Kidney glomerular epithelial cell (primary cell): ENCODE results near the gene CDK6.

Experiments
- DNase-seq: peaks from one replicate; lab custom pipeline; 2025; lab: John Stamatoyannopoulos, UW

Gene CDK6

GRCh38 chr7:92680442-92680841 lies 155.9 kb downstream of the CDK6 start:
- DNase-seq: no peak

DNA sequence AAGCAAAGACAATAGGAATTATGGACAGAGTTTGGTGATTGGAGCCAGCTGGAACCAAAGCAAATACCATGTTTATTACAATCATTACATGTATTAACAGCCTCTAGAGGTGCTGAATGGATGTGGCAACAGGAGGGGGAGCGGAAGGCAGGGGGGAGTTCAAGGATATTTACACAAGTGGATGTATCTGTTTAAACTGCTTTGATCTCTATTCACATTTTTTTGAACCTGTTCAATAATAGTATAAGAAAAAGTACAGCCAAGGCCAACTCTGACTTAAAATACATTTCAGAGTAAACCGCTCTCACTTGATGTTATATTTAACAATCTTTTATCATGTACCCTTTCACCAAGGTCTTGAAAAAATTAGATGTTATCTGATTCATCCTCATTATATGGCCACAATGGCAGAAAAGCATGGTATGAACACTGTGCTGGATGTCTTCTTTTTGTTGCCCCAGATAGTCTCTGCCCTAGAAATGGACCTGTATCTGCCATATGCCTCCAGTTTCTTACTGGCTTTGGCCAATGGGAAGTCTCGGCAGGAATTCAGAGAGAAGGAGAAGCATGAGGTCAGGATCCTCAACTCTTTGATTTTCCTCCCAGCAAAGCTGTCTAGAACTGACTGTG lies 158.0 kb downstream of the CDK6 start:
- no peak for DNase-seq

DNA sequence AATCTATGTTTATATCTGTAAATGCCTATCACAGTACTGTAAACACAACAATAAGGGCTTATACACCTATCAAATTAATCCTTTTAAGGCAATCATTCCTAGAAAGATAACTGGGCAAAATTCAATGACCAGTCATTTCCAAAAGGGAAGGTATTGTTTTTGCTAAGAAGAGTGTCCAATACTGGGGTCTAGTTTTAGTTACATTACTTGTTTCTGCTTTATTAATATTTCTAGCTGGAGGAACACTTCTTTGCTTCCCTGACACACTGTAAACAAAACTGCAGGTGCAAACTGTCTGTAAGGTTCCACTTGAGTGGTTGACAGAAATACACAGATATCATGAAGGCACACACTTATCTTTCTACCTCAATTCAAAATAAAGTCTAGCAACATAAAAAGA lies 162.0 kb downstream of the CDK6 start:
- DNase-seq: no peak

DNA sequence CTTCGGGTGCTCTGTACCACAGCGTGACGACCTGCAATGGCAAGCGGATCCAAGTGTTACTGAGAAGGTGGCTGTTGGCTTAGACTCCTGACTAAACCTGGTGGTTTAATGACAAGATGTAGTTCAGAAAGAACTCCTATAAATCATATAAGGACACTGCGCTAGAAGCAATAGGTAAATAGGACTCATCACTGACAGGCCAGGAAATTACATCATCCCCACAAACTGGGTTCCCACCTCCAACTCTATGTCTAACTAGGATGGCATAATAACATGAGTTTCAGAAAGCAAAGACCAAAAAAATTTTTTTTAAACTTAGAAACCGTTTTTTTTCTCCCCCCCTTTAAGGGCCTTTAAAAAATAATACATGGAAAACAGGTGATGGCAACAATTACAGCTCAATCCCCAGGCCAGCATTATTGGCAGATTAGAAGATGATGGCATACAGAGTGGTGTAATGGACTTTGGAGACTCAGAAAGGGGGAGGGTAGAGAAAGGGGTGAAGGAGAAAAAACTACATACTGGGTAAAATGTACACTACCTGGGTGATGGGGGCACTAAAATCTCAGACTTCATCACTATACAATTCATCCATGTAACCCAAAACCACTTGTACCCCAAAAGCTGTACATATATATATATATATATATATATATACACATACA lies 164.7 kb downstream of the CDK6 start:
- no peak for DNase-seq

DNA sequence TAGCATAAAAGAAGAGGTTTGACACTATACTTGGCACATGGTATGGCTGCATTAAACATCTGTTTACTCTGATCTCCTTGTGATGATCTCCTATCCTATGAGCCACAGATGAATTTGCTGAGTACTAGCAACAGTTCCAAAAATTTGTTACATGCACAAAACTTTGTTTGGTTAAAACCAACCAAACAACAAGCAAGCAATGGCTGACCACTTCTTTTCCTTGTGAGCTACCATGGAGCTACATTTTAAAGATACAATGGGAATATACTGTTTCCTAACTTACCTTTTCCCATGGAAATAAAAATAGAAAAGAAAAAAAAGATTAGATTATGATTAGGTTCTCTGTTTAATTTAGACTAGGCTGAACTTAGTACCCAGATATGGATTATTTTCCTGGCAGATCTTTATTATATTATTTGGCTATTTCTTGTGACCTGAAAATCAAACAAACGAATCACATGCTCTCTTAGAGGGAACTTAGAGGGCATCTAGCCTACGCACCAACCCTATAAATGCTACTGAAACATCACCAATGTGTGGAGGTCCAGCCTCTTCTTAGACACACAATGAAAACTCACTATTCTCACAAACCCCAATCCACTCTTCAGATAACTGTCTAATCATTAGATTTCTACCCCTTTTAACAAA lies 166.0 kb downstream of the CDK6 start:
- DNase-seq: no peak

GRCh38 chr7:92669616-92670165 lies 166.7 kb downstream of the CDK6 start:
- DNase-seq: no peak

GRCh38 chr7:92668564-92668963 lies 167.8 kb downstream of the CDK6 start:
- no peak for DNase-seq

DNA sequence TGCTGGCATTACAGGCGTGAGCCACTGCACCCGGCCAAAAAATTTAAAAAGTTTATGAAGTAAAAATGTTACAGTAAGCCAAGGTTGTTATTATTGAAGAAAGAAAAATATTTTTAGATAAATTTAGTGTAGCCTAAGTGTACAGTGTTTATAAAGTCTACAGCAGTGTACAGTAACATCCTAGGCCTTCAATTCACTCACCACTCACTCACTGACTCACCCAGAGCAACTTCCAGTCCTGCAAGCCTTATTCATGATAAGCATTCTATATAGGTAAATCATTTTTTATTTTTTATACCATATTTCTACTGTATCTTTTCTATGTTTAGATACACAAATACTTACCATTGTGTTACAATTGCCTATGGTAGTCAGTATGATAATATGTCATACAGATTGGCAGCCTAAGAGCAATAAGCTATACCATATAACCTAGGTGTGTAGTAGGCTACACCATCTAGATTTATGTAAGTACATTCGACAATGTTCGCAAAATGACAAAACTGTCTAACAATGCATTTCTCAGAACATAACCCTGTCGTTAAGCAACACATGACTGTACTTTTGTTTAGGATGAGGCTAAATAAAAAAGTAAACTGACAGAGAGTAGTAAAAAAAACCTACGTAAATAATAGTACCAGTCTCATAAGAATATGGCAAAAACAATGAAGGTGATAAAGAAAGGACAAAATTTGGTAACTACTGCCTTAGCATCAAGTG lies 168.4 kb downstream of the CDK6 start:
- no peak for DNase-seq

DNA sequence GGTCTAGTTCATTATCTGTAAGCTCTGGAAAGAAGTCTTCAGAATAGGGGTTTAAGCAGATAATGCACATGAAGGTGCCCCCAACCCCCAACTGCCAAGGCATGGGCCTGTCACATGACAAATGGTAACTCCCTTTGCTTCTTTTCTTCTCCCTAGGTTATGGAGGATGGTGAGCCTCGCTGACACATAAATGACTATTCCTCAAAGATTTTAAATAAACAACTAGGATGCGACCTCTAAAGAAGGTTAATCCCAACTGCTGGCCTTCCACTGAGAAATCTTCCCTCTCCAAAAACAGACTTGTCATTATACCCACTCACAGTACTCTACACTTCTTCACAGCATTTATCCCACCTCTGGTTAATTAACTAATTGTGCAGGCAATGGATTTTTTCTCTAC lies 170.4 kb downstream of the CDK6 start:
- DNase-seq: no peak

DNA sequence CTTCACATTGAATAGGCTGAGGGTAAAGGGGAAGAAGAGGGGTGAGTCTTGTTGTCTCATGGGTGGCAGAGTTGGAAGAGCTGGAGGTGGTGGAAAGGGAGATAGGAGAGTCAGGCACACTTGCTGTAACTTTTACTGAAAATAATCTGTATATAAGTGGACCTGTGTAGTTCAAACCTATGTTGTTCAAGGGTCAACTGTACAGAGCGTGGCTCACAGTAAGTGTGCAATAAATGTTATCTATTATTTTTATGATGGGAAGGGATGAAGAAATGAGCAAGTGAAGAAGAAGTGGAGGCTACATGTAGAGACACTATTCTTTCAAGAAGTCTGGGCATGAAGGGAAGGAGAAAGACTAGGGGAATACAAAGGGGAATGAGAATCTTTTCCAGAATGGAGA lies 174.7 kb downstream of the CDK6 start:
- DNase-seq: no peak

GRCh38 chr7:92658671-92659070 lies 177.7 kb downstream of the CDK6 start:
- DNase-seq: no peak

DNA sequence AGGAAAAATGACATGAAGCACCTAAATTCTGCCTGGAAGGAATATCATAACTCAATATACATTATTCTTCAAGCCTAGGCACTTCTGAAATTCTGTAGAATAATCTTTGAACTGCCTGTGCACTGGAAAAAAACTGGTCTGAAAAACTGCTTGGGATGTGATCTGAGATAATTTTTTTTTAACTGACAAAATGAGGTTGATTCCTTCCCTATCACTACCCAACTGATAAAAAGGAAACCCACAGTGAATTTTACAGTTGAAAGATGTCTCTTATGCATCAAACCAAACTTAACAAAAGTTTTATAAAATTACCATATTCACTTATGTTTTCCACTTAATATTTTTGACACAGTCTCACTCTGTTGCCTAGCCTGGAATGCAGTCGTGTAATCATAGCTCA lies 179.0 kb downstream of the CDK6 start:
- no peak for DNase-seq

- no peak for DNase-seq
These were observed 180.3 kb downstream of the CDK6 start for GRCh38 chr7:92656121-92656520.

GRCh38 chr7:92655346-92655884 lies 181.0 kb downstream of the CDK6 start:
- DNase-seq: no peak

DNA sequence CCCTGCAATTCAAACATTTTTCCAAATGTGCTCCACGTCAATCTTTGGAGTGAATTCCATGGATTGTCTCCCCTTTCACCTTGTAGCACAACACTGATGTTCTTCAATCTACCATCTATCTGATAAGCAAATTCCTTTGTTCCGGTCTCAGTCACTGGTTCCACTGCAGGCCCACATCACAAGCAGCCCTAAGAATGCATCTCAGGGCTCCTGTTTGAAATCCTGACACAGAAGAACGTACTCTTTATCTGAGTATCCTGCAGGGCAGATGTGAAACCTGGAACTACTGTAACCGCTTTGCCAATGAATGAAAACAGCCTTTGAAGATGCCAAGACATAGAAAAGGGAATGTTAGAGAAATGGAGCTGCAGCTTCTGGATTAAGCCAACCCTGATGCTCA lies 183.2 kb downstream of the CDK6 start:
- DNase-seq: no peak

GRCh38 chr7:92652536-92652935 lies 183.8 kb downstream of the CDK6 start:
- DNase-seq: no peak

GRCh38 chr7:92650391-92650790 lies 186.0 kb downstream of the CDK6 start:
- DNase-seq: no peak

DNA sequence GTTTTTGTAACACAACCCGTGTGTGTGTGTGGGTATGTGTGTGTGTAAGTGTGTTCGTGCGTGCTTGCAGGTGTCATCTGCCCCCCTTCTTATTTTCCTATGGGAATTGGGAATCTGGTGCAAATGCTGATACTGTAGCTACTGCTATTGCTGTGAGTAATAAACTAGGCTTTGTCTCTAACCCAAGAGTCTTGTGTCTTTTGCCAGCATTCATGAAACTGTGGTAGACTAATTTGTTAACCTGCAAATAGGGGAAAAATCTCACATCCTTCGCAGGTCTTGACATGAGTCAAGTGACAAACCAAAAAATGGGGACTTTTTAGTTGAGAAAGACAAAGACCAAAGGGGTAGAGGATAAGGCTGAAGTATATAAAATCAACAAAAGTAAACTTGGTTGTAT lies 188.3 kb downstream of the CDK6 start:
- no peak for DNase-seq

GRCh38 chr7:92647652-92648051 lies 188.7 kb downstream of the CDK6 start:
- no peak for DNase-seq

DNA sequence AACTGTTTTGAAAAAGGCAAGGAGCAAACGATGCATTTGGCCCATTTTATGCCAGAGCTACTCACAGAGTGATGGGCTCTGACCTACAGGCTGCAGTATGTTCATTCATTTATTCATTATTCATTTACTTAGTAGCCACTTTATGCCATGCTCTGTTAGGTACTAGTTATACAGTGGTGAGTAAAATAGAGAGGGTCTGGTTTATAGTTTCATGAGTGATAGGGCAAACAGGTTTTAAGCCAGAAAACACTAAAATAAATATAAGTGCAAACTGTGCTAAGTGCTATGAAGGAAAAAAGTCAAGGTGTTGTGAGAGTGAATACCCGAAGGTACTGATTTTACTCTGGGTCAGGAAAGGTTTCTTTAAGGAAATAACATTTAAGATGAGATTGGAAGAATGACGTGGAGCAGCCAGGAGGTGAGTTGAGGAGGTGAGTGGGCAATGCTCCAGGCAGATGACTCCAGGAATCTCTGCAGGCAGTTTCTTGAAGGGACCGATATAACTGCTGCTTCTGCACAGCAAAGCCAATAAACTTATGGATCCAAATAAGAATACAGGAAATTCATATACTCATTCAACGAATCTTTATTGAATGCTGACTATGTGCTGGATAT lies 189.3 kb downstream of the CDK6 start:
- DNase-seq: peak; percentile 10

DNA sequence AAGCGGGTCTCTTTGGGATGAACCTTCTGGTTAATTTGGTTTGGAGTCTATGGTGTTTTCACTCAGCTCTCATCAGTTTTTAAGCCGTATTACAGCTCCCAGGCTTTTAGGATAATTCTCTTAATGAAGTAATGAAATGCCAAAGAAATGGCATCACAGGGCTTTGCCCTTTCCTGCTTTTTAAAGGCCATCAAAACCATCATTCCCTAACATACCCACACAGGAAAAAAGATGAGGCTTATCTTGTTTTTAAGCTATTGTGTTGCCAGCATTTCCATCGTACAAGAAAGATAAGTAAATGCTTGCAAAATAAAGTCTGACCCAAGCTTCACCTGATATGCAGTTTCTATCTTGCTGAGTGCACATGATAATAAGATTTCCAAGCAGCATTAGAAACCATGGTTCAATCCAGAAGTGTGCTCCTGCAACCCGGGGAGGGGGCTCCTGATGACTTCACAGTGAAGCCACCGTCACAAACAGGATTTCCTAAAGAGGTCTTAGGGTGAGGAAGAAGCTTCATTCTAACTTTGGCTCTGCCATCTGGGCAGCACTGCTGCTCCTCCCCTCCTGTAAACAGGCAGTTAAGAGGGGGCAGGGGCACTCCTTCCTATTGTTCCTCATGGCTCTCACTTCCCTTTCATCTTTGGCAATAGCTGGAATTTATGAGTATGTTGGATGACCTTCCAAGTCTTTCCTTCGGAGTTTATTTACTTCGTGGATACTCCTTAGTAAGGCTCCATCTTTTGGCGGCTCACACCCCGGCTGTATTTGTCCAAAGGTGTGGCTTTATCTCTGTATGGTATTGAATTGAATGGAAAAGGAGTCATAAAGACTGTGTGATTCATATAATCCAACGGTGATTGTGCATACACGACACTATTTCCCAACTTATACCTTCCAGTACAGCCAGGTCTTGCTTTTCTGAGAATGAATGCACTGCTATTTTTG lies 191.0 kb downstream of the CDK6 start:
- no peak for DNase-seq
